Loucy (cell line): ENCODE results near the gene FXYD6.

Source experiments
- H2AFZ ChIP-seq: fragments of 200-600 bp; sonication (generic); 2 replicates; pipeline ENCODE4 v1.6.0; 2016; ENCODE audit warnings: antibody characterized with exemption, mild to moderate bottlenecking, low read length, moderate library complexity
- H3F3A ChIP-seq: fragments of 200-600 bp; 2 replicates; pipeline ENCODE4 v1.6.0; 2016; ENCODE audit warnings: antibody characterized with exemption, low read depth, mild to moderate bottlenecking
- H3K27me3 ChIP-seq: fragments of 200-600 bp; sonication (generic); 2 replicates; pipeline ENCODE4 v1.6.1; 2014; ENCODE audit warnings: low read length, mild to moderate bottlenecking; ENCODE audit not compliant: insufficient read depth, poor library complexity, severe bottlenecking
- H3K36me3 ChIP-seq: fragments of 200-600 bp; sonication (generic); 2 replicates; pipeline ENCODE4 v1.6.1; 2016; ENCODE audit warnings: low read length; ENCODE audit not compliant: insufficient read depth
- H3K4me1 ChIP-seq: fragments of 200-600 bp; sonication (generic); 2 replicates; pipeline ENCODE4 v1.5.1; 2014; ENCODE audit warnings: low read length, mild to moderate bottlenecking; ENCODE audit not compliant: insufficient read depth, poor library complexity, severe bottlenecking
- H3K4me2 ChIP-seq: fragments of 200-600 bp; sonication (generic); 2 replicates; pipeline ENCODE4 v1.6.0; 2014; ENCODE audit warnings: antibody characterized with exemption, low read length, low read depth, mild to moderate bottlenecking; ENCODE audit not compliant: poor library complexity, severe bottlenecking
- H3K4me3 ChIP-seq: fragments of 200-600 bp; sonication (generic); 2 replicates; pipeline ENCODE4 v1.5.1; 2014; ENCODE audit warnings: low read length, mild to moderate bottlenecking, mixed read lengths; ENCODE audit not compliant: poor library complexity, severe bottlenecking
- H3K79me2 ChIP-seq: fragments of 200-600 bp; sonication (generic); 2 replicates; pipeline ENCODE4 v1.6.1; 2014; ENCODE audit warnings: low read length; ENCODE audit not compliant: insufficient read depth
- H3K9ac ChIP-seq: fragments of 200-600 bp; sonication (generic); 2 replicates; pipeline ENCODE4 v1.6.0; 2014; ENCODE audit warnings: mild to moderate bottlenecking, low read depth, low read length, moderate library complexity; ENCODE audit not compliant: poor library complexity, severe bottlenecking
- H3K9me2 ChIP-seq: fragments of 200-600 bp; sonication (generic); replicated peaks from 2 replicates; pipeline ENCODE4 v1.6.1; 2016; ENCODE audit warnings: low read depth, low read length, mixed read lengths
- H3K9me3 ChIP-seq: fragments of 200-600 bp; sonication (generic); 2 replicates; pipeline ENCODE4 v1.6.1; 2014; ENCODE audit warnings: mild to moderate bottlenecking, antibody characterized with exemption, low read length, low read depth; ENCODE audit not compliant: insufficient read depth
- H4K20me1 ChIP-seq: fragments of 200-600 bp; sonication (generic); 2 replicates; pipeline ENCODE4 v1.6.0; 2014; ENCODE audit warnings: antibody characterized with exemption, low read length, mild to moderate bottlenecking; ENCODE audit not compliant: insufficient read depth, poor library complexity, severe bottlenecking
- EZH2phosphoT487 ChIP-seq: fragments of 200-600 bp; IDR thresholded peaks from 2 replicates; pipeline ENCODE4 v1.6.1; 2018; ENCODE audit warnings: antibody characterized with exemption, mild to moderate bottlenecking, moderate library complexity, borderline replicate concordance
- TF ChIP-seq, protein P1 (sequence below): fragments of 200-600 bp; sonication (generic); conservative IDR thresholded peaks from 2 replicates; pipeline ENCODE4 v1.5.1; 2014; ENCODE audit warnings: mild to moderate bottlenecking, antibody characterized with exemption, low read length

Gene FXYD6

DNA sequence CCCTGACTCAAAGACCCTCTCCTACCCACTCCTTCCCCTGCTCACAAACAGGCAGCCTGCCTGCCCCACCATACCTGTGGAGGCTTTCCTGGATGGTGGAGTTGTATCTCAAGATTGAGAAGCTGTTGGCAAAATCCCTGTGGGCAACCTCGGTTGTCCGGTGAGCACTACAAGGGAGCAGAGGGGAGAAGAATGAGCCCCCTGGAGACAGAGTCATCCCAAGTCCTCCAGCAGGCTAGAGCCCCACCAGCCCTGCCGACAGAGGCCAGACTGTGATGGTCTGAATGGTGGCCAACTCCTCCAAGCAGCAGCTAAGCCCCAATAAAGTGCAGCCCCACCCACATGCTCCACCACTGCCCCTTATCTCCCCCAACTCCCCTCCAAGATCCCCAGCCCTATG lies 35.2 kb upstream of the FXYD6 start:
- Histone ChIP-seq H3K4me1 (peaks cover 65% of the 10 kb centered on the region), H3K9me2 (no peaks in the 10 kb centered on the region), H4K20me1 (no peaks in the 10 kb centered on the region), H2AFZ (no peak overlapping the region), H3K9me3 (no peaks in the 10 kb centered on the region), H3K36me3 (no peaks in the 10 kb centered on the region), H3K79me2 (peaks cover 15% of the 10 kb centered on the region; the same call in 1 of the 2 replicates), H3K27me3 (no peaks in the 10 kb centered on the region), H3F3A (no peaks in the 10 kb centered on the region), H3K9ac (no peak overlapping the region), H3K4me2 (no peak overlapping the region), H3K4me3 (no peak overlapping the region)
- TF ChIP-seq EZH2phosphoT487: no peak
- TF ChIP-seq, protein P1, sequence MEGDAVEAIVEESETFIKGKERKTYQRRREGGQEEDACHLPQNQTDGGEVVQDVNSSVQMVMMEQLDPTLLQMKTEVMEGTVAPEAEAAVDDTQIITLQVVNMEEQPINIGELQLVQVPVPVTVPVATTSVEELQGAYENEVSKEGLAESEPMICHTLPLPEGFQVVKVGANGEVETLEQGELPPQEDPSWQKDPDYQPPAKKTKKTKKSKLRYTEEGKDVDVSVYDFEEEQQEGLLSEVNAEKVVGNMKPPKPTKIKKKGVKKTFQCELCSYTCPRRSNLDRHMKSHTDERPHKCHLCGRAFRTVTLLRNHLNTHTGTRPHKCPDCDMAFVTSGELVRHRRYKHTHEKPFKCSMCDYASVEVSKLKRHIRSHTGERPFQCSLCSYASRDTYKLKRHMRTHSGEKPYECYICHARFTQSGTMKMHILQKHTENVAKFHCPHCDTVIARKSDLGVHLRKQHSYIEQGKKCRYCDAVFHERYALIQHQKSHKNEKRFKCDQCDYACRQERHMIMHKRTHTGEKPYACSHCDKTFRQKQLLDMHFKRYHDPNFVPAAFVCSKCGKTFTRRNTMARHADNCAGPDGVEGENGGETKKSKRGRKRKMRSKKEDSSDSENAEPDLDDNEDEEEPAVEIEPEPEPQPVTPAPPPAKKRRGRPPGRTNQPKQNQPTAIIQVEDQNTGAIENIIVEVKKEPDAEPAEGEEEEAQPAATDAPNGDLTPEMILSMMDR: no peak

DNA sequence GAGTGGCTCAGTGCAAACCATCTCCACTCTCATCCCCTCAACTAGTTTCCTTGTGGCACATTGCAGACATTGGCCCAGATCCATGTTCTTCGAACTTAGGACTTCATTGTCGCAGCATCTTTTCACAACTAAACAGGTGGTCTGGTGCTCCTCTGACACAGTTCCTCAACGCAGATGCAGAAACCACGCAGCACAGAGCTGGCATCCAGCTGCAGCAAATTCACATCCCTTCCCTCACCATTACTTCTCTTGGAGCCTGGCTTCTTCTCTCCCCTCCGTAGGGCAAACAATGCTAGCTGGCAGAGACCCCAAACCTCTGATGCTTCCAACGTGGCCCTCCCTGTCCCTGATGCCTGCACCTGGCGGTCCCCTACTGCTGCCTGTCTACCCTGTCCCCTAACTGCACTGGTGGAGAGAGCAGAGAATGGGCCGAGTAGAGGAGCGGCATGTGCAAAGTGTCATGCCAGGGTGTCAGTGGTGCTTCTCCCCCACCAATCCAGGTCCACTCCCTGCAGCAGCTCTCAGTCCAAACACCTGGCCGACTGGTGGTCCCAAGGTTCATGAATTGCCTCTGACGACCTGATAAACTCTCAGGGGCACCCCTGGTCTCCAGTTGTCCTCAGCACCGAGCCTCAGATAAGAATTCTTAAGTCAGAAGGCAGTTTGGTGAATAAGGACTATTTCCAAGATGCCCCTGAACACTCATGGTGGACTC lies 34.6 kb upstream of the FXYD6 start:
- H3K4me2 ChIP-seq: no peak overlapping the region
- H3K4me3 ChIP-seq: no peak overlapping the region
- H4K20me1 ChIP-seq: no peaks in the 10 kb centered on the region
- TF ChIP-seq, protein P1: no peak
- TF ChIP-seq EZH2phosphoT487: no peak
- no peak overlapping the region for H3K9ac ChIP-seq
- no peaks in the 10 kb centered on the region for H3K9me3 ChIP-seq
- H3K27me3 ChIP-seq: no peaks in the 10 kb centered on the region
- H3K4me1 ChIP-seq: peaks cover 65% of the 10 kb centered on the region
- H3K9me2 ChIP-seq: no peaks in the 10 kb centered on the region
- H3F3A ChIP-seq: no peaks in the 10 kb centered on the region
- peaks cover 15% of the 10 kb centered on the region; the same call in 1 of the 2 replicates for H3K79me2 ChIP-seq
- no peak overlapping the region for H2AFZ ChIP-seq
- H3K36me3 ChIP-seq: no peaks in the 10 kb centered on the region

DNA sequence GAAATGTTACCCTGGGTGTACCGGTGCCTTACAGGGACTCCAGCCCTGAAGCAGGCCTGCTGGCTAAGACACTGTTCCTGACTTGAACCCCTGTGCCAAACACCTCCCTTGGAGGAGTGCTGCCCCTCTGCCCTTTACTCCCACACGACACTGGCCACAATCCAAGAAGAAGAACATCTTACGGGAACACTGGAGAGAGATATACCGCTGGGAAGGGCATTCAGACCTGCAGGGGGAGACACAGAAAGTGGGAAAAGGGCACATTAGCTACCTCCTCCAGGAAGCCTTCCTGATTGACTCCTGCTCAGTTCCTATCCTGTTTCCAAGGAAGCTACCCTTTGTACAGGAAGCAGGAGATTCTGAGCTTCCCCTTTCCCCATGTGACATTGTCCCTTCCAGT lies 34.1 kb upstream of the FXYD6 start:
- no peaks in the 10 kb centered on the region for H3F3A ChIP-seq
- no peak overlapping the region for H3K4me3 ChIP-seq
- no peaks in the 10 kb centered on the region for H3K9me2 ChIP-seq
- H4K20me1 ChIP-seq: no peaks in the 10 kb centered on the region
- H3K4me2 ChIP-seq: no peak overlapping the region
- H3K79me2 ChIP-seq: peaks cover 15% of the 10 kb centered on the region; the same call in 1 of the 2 replicates
- H3K9me3 ChIP-seq: no peaks in the 10 kb centered on the region
- H2AFZ ChIP-seq: no peak overlapping the region
- no peak overlapping the region for H3K9ac ChIP-seq
- no peak for TF ChIP-seq EZH2phosphoT487
- TF ChIP-seq, protein P1: 0 out of 2 replicates have a peak, but pooled peaks have one; percentile 16
- H3K27me3 ChIP-seq: no peaks in the 10 kb centered on the region
- H3K4me1 ChIP-seq: peaks cover 63% of the 10 kb centered on the region
- no peaks in the 10 kb centered on the region for H3K36me3 ChIP-seq
